GM21390 (cell line): Measurements from ENCODE around the gene LRRC4B.

Experiments used
- ATAC-seq: cut with Tn5 transposase; IDR thresholded peaks from one replicate; pipeline ENCODE4 v1.9.1; 2021; ENCODE audit not compliant: unreplicated experiment

The LRRC4B gene

DNA sequence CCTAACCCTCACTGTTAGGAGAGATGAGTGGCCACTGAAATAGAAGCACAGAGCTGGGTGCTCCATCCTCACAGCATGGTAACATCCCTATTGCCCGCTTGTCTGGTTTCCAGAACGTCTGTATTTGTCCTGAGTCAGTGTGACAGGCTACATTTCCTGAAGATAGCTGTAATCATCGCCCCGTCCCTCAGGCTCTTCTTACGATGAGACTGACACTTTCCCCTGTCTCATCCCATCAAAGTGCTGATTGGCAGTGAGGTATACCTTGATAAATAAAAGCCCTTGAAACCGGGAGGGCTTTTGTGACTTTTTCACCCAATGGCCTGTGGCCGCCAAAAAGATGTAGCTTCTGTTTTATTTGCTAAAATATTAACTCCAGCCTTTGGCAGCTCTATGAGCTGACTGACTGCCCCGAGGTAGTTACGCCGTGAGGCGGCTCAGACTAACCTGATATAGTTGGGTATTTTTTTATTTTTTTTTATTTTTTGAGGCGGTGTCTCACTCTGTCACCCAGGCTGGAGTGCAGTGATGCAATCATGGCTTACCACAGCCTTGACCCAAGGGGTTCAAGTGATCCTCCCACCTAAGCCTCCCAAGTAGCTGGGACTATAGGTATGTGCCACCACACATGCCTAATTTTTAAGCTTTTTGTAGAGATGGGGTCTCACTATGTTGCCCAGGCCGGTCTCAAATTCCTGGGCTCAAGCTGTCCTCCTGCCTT is 5.7 kb upstream of the LRRC4B start:
- ATAC-seq = no peak

DNA sequence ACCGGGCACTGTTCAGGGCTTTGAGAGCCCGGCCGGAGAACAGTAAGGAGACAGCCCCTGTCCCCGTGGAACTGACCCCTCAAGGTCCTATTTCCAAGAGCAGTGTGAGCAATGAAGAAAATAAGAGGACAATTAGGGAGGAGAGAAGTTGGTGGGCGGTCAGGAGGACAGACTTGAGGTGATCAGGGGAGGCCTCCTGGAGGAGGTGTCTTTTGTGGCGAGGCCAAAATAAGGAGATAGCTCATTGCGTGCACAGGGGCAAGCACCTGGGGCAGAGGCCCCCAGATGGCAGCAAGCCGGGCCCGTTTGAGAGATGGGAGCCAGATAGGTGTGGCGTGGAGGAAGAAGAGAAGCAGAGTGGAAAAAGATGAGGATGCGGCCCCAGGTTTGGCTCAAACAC is 2.8 kb upstream of the LRRC4B start:
- ATAC-seq = no peak

GRCh38 chr19:50569938-50570540 is 1.8 kb upstream of the LRRC4B start:
- no peak for ATAC-seq

GRCh38 chr19:50568728-50569698 is 778 bp upstream of the LRRC4B start:
- ATAC-seq = no peak

DNA sequence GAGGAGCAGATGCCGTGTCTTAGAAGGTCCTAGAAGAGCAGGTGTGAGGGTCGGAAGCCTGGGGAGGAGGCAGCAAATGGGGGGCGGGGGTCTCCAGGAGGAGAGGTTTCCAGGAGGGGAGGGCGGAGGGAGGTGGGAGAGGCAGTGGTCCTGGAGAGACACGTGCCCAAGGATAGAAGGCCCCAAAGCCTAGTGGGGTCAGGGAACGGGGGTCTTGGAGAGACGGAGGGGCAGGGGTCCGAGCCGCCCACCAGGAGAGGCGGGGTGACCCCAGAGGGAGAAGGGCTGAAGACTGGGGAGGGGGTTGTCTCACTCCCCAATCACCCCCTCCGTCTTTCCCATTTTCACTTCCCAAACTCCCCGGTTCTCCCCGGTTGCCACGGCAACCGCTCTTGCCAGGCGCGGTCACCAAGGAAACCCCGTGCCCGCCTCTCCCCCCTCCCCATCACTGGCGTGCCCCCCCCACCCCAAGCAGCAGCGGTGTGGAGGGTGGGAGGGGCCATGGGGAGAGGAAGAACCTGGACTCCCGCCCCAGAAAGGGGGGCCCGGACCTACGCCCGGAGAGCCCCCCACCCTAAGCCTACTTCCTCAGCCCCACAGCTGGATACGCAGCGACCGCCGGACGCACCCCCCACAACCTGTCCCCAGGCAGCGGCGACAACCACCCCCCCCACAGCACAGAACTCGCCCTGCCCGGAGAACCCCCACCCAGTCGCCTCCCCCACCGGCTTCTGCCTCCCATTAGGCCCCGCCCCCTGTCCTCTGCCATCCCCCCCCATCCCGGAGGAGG is 988 bp downstream of the LRRC4B start:
- no peak for ATAC-seq

DNA sequence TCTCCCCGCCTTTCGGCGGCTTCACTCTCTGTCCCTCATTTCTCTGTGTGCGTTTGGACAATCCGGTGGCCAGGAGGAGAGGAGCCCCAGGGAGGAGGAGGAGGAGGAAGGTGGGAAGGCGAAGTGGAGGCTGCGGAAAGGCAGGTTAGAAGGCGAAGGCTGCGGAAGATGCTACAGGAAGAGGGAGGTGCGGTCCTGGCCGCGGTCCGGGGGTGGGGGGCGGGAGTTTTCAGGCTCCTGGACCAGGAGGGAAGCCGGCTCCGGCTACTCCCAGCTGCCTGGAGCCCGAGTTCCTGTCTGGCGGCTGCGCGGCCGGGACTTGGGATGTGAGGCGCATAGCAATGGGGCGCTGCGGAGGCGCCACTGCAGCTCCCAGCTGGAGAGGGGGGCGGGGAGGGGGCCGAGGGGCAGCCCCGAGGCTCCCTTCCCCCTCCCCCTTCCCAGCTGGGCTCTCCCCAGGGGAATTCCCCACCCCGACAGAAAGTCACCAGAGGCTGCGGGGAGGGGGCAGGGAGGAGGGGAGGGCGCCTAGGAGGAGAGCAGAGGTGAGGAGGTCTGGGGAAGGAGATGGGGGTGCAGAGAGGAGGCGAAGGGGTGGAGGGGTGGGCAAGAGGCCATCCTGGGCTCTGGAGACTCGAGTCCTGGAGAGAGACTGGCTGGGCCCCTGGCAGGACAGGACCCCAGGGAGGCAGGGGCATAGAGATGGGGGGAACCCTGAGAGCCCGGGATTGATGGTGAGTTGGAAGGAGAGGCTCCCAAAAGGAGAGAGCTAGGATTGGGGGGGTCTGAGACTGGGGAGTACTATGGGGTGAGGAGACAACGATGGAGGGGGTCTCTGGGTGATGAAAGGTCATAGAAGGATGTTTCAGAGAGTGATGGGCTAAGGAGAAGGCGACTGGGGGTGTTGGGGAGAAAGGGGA is 2.0 kb downstream of the LRRC4B start:
- no peak for ATAC-seq

GRCh38 chr19:50564229-50565105 is 3.8 kb downstream of the LRRC4B start:
- ATAC-seq = no peak

- no peak for ATAC-seq
These were observed 4.6 kb downstream of the LRRC4B start for GRCh38 chr19:50563597-50563996.

- ATAC-seq = no peak
These were observed 5.2 kb downstream of the LRRC4B start for GRCh38 chr19:50562996-50563395.

DNA sequence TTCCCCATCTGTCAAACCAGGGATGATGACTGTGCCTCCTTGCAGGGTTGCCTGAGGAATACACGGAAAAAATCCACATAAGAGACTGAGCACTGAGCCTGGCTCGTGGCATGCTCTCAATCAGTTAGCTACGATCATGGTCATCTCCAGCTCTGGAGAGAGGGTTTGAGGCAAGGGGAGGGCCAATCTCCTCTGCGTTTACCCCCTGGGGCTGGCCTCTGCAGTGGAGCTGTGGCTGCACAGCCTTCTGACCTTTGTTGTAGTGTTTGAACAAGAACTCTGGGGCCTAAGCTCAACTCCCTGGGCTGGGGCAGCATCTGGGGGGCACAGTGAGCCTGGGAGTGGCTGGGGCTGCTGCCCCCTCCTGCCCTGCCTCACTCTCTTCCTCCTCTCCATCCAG is 5.9 kb downstream of the LRRC4B start:
- no peak for ATAC-seq

DNA sequence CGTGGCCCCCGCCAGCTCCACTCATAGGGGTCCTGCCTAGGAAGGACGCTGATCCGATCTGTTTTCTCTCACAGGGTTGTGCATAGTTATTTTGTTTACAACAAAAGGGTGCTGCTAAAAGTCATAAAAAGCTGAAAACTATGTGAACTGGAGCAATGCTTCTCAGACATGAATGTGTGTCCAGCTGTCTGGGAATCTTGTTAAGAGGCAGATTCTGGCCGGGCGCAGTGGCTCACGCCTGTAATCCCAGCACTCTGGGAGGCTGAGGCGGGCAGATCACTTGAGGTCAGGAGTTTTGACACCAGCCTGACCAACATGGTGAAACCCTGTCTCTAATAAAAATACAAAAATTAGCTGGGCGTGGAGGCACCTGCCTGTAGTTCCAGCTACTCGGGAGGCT is 8.6 kb downstream of the LRRC4B start:
- no peak for ATAC-seq

- ATAC-seq = no peak
These were observed 9.8 kb downstream of the LRRC4B start for GRCh38 chr19:50558449-50558848.

- no peak for ATAC-seq
These were observed 10.2 kb downstream of the LRRC4B start for GRCh38 chr19:50558039-50558438.

GRCh38 chr19:50557009-50557613 is 11.1 kb downstream of the LRRC4B start:
- ATAC-seq = no peak

DNA sequence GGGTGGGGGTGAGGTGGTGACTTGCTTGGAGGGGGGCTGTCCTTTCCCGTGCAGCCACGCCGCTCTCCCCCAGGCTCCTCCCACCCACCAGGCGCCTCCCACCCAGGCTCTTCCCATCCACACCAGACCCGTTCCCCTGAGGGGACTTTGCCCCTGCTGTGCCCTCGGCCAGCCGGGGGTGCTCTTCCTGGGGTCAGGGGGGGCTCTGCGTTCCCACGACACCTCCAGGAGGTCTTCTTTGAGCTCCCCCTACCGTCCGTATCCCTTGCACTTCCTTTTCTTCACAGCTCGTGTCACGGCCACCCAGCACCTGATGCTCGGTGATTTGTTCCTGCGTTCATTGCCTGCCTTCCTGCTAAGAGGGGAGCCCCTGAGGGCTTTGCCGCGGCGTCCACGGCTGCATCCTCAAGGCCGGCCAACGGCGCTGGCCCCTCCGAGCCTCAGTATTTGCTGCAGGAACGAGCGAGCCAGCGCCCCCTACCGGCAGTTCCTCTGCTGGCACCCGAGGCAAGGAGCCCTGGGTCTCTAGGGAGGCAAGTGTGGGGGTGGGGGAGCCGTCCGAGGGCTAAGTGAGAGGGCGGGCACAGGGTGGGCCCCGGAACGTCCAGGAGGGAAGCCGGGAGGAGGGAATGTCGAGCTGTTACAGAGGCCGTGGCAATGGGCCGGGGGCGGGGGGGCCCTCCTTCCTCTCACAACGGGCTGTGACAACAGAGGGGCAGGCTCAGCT is 11.8 kb downstream of the LRRC4B start:
- ATAC-seq = no peak

GRCh38 chr19:50555450-50556281 is 12.6 kb downstream of the LRRC4B start:
- ATAC-seq = no peak

GRCh38 chr19:50555033-50555432 is 13.2 kb downstream of the LRRC4B start:
- ATAC-seq = no peak
